Adrenal gland (tissue), 12 donors: ENCODE results near the gene FRY. TPM values are rescaled to one million over a fixed set of nuclear protein-coding genes. Genes with fewer than 3 reads are reported as not detected.

Experiments
- DNase-seq, 7 donors: peaks; one replicate each; pipeline ENCODE4 v3.0.0-alpha.2; 2019 to 2020
- H3K27ac ChIP-seq, 5 donors: fragments of 200-600 bp; sonication (generic) in 4 of 5; 1 replicate in 3 of 5; 2 replicates in 2 of 5; pipeline versions ENCODE4 v1.5.1 to v1.8.0; 2016 to 2020; ENCODE audit warnings: mild to moderate bottlenecking in 1 of 5
- H3K27me3 ChIP-seq: fragments of 200-600 bp; 2 replicates; pipeline ENCODE4 v1.8.0; 2021
- H3K36me3 ChIP-seq, 2 donors: fragments of 200-600 bp; replicated peaks in 1 of 2; 1 replicate in 1 of 2; 2 replicates in 1 of 2; pipeline versions ENCODE4 v1.5.1 to v1.8.0; 2018 to 2022
- H3K4me1 ChIP-seq, 2 donors: fragments of 200-600 bp; replicated peaks in 1 of 2; 1 replicate in 1 of 2; 2 replicates in 1 of 2; pipeline versions ENCODE4 v1.5.1 to v1.8.0; 2018 to 2021
- H3K4me3 ChIP-seq, 4 donors: fragments of 200-600 bp; sonication (generic) in 3 of 4; one replicate each; pipeline ENCODE4 v1.5.1; 2016 to 2018
- H3K9me3 ChIP-seq, 3 donors: fragments of 200-600 bp; sonication (generic) in 1 of 3; replicated peaks in 1 of 3; 1 replicate in 2 of 3; 2 replicates in 1 of 3; pipeline versions ENCODE4 v1.5.1 to v1.8.0; 2016 to 2021
- CTCF ChIP-seq, 6 experiments: fragments of 450-650 bp in 4 of 6; fragments of 200-600 bp in 2 of 6; sonication (generic) in 1 of 6; IDR thresholded peaks; 1 replicate in 5 of 6; 2 replicates in 1 of 6; pipeline versions ENCODE4 v1.5.1 to v1.8.0; 2016 to 2021; ENCODE audit warnings: antibody characterized with exemption in 6 of 6, mild to moderate bottlenecking in 2 of 6, moderate library complexity in 1 of 6
- POLR2A ChIP-seq, 2 donors: fragments of 450-650 bp; IDR thresholded peaks; one replicate each; pipeline ENCODE4 v1.6.1; 2017; ENCODE audit warnings: antibody characterized with exemption in 2 of 2, mild to moderate bottlenecking in 2 of 2, moderate library complexity in 1 of 2
- WGBS, 4 donors: extraction: QIAGEN DNeasy Blood & Tissue Kit in 2 of 4; methylation state at CpG; one replicate each; pipeline versions ENCODE4 v1.1.5 to v1.1.7; 2013 to 2017; 5-methylcytosine and 5-hydroxymethylcytosine counted together
- intact Hi-C, 2 donors: fragments of 100-400 bp; cut with DNase I; formaldehyde crosslinking; loops; one replicate each; pipeline versions ENCODE4 v1.14.1 to v1.15.0; 2022 to 2023
- polyA plus RNA-seq, 3 donors: library from polyadenylated mRNA; stranded (reverse); fragments of 200-250 nt in 2 of 3; fragments of 350-450 nt in 1 of 3; fragmentation: Illumina TruSeq in 1 of 3; extraction: RNeasy Lipid Tissue Mini Kit (QIAGEN cat#74804) in 1 of 3; gene quantifications; one replicate each; pipeline ENCODE4 v1.2.3, GENCODE V29; 2013 to 2014
- total RNA-seq, 9 donors: library from RNA; depleted of rRNA in 4 of 9; stranded (reverse); fragments of >200 nt in 4 of 9; fragments of 120-200 nt in 1 of 9; fragmentation: NEBNext Ultra II Directional in 1 of 9; extraction: Animal tissue kit (Norgen Biotek cat#: 25700) in 1 of 9; gene quantifications; one replicate each; pipeline versions ENCODE4 v1.1.0 to v1.2.4, GENCODE V29; 2013 to 2023
- donor health status: healthy with polysubstance abuse.
- donor health status: Bipolar disorder and iron deficiency.
- donor health status: DM: yes; HTN: yes; CAD: no.
- donor health status: DM: no; HTN: no; CAD: no.
- donor health status: DM: no; HTN: no; CAD: no.
- donor health status: DM: yes; HTN: yes; CAD: no.

Gene FRY
- total and polyA plus RNA-seq, 12 donors = 1.5 to 17.2 (median 7.3) TPM

- 77 to 85% (median 83%) methylated on average over 5 of the region's 5 CpGs for WGBS, 4 donors
- no peak for TF ChIP-seq CTCF (IDR thresholded peaks at IDR 0.05)
- no peak for DNase-seq
- Histone ChIP-seq H3K4me1 (peaks cover 0 to 13% of the 10 kb centered on the region in 2 donors), H3K4me3 (no peak overlapping the region), H3K27ac (no peak overlapping the region), H3K9me3 (no peaks in the 10 kb centered on the region), H3K27me3 (no peaks in the 10 kb centered on the region), H3K36me3 (no peaks in the 10 kb centered on the region)
- intact Hi-C loops = no loop called here
Measured at GRCh38 chr13:32162395-32163005, 130.9 kb downstream of the FRY start.

- Histone ChIP-seq H3K9me3 (no peaks in the 10 kb centered on the region), H3K4me3 (no peak overlapping the region), H3K36me3 (no peaks in the 10 kb centered on the region), H3K4me1 (peaks cover 0 to 8% of the 10 kb centered on the region in 2 donors), H3K27ac (no peak overlapping the region), H3K27me3 (no peaks in the 10 kb centered on the region)
- intact Hi-C loops = no loop called here
- 58 to 66% (median 61%) methylated on average over 4 of the region's 4 CpGs for WGBS, 4 donors
- peak; percentile 24 to 61 (median 52) for DNase-seq
- TF ChIP-seq CTCF (IDR thresholded peaks at IDR 0.05) (peak; percentile 35 to 64 (median 54)), POLR2A (IDR thresholded peaks at IDR 0.05) (no peak)
Measured at GRCh38 chr13:32164622-32165268, 133.2 kb downstream of the FRY start.

GRCh38 chr13:32165796-32166195 is 134.2 kb downstream of the FRY start:
- intact Hi-C loops = no loop called here
- H3K27me3 ChIP-seq = no peaks in the 10 kb centered on the region
- TF ChIP-seq CTCF (IDR thresholded peaks at IDR 0.05) = no peak
- TF ChIP-seq POLR2A (IDR thresholded peaks at IDR 0.05) = no peak
- 86 to 91% (median 89%) methylated on average over 3 to 5 of the region's 5 CpGs for WGBS, 4 donors
- no peaks in the 10 kb centered on the region for H3K9me3 ChIP-seq
- no peaks in the 10 kb centered on the region for H3K4me1 ChIP-seq
- H3K36me3 ChIP-seq = no peaks in the 10 kb centered on the region
- no peak overlapping the region for H3K4me3 ChIP-seq
- H3K27ac ChIP-seq = no peak overlapping the region
- DNase-seq = no peak

GRCh38 chr13:32168131-32168530 is 136.6 kb downstream of the FRY start:
- intact Hi-C loops = no loop called here
- TF ChIP-seq POLR2A (IDR thresholded peaks at IDR 0.05) (no peak), CTCF (IDR thresholded peaks at IDR 0.05) (no peak)
- Histone ChIP-seq H3K27ac (no peak overlapping the region), H3K4me1 (no peaks in the 10 kb centered on the region), H3K36me3 (no peaks in the 10 kb centered on the region), H3K4me3 (no peak overlapping the region), H3K9me3 (no peaks in the 10 kb centered on the region), H3K27me3 (no peaks in the 10 kb centered on the region)
- DNase-seq = no peak
- WGBS, 4 donors = 67 to 93% (median 76%) methylated on average over 1 of the region's 1 CpG
